Hepatic stellate cell (primary cell): ENCODE data around the gene PDLIM7.

Experiments used
- DNase-seq: peaks from one replicate; pipeline ENCODE4 v3.0.0; 2011; ENCODE audit warnings: low spot score

The PDLIM7 gene

GRCh38 chr5:177524941-177525655, 27.7 kb upstream of the PDLIM7 start:
- no peak for DNase-seq

GRCh38 chr5:177524539-177524900, 27.1 kb upstream of the PDLIM7 start:
- DNase-seq, result no peak

- no peak for DNase-seq
Observed at GRCh38 chr5:177523711-177524538, 26.5 kb upstream of the PDLIM7 start.

DNA sequence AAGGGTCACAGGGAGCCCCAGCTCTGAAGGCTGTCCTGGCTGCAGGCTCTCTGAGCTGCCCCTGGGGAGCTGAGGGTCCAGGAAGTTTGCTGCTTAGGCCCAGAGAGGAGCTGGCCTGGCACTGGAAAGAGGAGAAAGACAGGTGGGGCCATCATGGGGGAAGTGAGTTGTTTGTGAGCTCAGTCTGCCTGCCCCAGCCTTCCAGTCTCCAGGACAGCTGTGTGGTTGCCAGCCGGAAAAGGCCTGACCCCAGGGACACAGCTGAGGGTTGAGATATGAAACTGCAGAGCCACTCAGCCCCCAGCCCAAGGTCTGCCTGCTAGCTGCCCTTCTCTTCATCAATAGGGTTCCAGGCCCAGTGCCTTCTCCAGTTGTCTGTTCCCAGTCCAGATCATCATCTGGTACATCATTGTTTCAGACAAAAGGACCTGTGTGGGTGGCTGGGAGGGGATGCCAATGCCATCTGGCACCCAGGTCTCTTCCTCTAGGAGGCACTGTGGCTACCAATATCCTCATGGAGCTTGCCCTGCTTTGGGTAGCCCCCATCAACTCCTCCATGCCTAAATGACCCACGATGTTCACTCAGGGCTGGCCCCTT, 23.6 kb upstream of the PDLIM7 start:
- DNase-seq, result no peak

GRCh38 chr5:177520271-177520670, 22.9 kb upstream of the PDLIM7 start:
- no peak for DNase-seq

DNA sequence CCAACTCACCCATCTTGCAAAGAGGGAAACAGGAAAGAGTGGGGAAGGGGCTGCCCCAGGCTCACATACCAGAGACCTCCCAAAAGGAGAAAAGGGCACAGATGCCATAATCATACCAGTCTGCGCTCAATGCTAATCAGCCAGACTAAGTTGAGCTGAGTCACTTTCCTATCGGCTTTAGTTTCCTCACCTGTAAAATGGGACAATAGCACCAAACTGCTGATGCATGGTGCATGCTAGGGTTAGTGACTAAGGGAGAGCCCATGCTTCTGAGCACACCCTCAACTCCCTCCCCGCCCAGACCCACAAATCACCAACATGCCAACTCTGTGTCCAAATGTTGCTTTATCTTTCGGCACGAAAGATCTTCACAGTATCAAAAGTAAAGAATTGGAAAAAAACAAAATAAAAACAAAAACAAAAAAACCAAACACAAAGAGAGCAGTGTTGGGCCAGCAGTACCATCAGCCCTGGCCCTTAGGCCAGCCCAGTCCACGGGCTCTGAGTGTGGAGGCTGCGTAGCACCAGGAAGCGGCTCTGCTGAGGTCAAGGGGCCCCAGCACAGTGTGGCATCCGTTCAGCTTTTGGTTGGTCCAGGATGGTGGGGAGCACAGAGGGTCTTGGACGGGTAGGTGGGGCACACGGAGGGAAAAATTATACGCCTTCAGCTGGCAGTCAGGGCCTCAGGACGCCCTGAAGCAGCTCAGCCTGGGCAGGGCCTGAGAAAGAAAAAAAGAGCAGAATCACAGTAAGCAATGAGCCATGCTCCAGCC, 22.2 kb upstream of the PDLIM7 start:
- no peak for DNase-seq

DNA sequence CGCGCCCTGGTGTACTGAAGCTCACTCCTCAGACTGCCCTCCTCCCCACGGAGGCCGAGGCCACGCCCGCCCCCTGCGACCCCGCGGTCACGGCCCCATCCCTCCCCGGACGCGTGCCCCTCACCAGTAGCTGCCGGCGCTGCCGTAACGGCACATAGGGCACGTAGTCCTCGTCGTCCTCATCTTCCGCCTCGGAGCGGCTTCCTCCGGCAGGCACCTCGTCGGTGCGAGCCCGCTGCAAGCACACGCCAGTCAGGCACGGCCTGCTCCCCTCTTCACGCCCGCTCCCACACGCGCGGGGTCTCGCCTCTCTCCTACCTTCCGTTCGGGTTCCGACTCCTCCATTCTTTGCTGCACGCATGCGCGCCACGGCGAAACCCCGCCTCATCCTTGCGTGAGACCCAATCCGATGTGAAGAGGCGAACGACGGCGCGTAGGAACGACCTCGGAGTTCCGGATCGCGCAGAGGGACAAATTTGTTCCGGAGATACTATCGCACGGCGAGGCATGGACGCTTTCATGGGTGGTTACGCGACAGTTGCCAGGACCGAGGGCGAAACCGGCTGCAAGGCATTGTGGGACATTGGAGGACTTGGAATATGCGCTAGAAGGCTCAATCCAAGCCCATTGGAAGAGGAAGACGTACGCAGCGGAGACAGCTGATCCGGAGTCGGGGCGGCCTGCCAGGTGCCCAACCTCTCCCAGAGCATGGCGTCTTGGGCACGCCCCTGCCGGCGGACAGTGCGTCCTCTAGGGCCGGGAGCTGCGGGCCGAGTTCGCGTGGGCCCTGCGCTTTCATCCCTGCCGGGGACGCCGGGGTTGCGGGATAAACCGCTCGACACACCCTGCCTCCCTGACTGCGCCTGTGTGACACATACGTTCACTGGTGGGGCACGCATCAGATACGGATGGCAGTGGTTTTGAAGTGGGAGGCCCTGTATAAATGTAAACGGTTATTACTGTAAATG, 19.5 kb upstream of the PDLIM7 start, which contains the start of gene DDX41:
Gene DDX41, minus strand, starts transcription at position 361 of the 968 bp plus-strand sequence. Its CDS starts 16 bp downstream, at position 345.
- DNase-seq, result peak; percentile 99

DNA sequence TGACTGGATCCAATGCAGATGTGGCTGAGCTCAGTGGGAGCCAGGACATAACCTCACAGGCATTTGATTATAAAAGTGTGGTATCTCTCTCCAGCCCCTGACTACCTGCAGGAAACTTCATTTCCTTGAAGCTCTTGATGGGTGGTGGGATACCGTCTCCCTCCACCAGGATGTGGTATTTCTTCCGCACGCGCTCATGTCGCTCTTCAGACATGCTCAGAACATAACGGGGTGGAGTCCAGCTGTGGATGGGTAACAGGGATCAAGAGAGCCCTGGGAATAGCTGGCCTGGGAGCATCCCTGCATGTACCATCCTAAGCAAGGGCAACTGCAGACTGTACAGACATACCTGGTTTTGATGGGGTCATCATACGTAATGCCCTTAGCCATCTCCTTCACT, 18.2 kb upstream of the PDLIM7 start:
- no peak for DNase-seq

- no peak for DNase-seq
Observed at GRCh38 chr5:177514541-177514940, 17.1 kb upstream of the PDLIM7 start.

GRCh38 chr5:177513500-177513899, 16.1 kb upstream of the PDLIM7 start:
- no peak for DNase-seq

DNA sequence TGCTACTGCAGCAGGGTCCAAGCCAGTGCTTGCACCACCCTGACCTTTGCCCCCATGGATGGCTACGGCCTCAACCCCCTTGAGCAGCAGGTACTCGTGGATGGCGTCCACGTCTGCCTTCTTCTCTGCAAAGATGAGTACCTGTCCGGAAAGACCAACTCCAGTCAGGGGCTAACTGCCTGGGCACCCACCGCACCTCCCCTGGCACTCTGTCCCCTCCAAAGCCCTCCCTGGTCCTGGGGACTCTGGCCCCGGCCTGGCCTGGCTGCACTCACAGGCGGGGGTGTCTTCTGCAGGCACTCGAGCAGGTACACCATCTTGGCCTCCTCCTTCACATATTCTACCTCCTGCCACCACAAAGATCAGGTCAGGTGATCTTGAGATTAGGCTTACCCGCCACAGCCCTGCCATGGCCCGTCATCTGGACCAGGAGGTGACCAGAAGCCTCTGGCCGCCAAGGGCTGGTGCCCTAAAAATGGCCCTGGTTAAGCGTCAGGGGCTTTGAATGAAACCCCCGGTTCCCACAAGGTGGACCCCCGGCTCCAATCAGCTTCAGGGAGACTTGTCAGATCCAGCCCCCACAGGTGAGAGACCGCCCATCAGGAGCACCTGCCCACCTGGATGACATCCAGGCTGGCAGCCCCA, 15.5 kb upstream of the PDLIM7 start:
- no peak for DNase-seq

DNA sequence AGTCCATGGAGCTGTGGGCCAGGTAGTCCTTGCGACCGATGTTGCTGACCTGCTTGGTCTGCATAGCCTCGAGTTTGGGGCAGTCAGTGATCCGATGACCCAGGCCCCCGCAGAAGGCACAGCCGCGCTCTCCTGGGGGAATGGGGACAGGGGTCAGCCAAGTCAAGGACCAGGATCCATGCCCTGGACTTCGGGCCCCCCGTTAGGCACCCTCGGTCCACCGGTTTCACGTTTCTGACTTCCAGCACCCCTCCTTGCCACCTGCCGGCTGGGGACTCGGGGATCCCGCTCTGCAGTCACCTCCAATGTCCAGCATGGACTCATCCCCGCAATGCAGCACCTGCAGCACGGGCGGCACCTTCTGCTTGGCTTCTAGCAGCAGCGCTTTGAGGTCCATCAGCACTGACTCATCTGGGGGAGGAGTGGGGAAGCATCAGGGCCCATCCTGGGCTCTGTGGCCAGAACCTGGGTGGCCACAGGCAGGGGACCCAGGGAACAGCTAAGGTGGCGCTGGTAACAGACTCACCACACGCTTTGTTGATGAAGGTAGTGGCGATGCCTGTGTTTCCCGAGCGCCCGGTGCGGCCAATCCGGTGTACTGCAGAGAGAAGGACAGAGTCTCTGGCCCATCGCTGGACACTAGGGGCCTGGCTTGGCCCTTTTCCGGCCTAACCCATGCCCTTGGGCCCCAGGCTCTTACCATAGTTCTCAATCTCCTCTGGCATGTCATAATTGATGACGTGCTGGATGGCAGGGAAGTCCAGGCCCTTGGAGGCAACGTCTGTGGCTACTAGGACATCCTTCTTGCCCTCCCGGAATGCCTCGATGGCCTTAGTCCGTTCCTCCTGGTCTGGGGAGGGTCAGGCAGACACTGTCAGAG, 14.6 kb upstream of the PDLIM7 start:
- no peak for DNase-seq

- DNase-seq, result no peak
Observed at GRCh38 chr5:177511181-177511580, 13.8 kb upstream of the PDLIM7 start.

DNA sequence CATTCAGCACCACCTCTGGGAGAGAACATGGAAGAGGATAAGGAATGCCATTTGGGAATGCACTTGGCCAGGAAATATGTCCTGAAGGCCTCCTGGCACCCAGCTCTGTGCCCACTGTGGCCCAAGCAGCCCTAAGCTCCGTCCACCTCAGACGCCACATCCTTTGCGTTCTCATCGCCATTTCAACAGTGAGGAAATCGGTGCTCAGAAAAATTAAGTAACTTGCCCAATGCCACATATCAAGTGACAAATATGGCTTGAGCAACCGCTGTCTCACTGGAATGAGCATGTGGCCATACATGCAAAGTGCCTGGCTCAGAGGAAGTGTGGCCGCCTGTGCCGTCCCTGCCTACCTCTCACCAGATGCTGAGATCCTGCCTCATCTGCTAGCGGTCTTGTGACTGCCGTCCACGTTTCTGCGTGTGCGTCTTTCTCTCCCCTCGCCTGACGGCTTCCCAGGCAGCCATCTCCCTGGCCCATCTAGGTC, 13.2 kb upstream of the PDLIM7 start:
- DNase-seq, result no peak

DNA sequence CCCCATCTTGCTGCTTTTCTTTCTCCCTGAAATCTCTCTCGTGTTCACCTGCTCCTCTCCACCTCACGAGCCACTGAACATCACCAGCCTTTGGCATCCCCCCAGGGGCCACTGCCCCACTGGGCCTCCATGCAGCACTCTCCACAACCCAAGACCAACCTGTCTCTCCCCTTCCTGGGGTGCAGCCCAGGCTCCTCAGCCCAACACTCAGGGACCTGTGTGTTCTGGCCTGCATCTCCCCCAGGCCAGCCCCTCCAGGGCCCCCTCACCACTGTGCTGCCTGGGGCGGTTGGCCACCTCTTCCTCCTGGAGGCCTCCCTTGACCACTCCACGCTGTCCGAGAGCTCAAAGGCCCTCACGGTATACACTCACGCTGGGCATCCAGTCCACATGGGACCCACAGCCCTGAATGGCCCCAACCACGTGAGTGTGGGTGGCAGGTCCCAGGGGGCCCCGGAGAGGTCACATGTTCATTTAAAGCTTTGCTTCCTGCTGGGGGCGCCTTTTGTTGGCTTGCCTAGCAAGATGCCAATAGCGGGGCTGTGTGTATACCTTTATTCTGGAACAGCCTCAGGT, 12.7 kb upstream of the PDLIM7 start:
- no peak for DNase-seq

- no peak for DNase-seq
Observed at GRCh38 chr5:177509381-177509951, 12.1 kb upstream of the PDLIM7 start, which contains the start of gene DOK3. Gene DOK3 (minus strand): TSS chr5:177509826. CDS start chr5:177509540, 286 bp downstream.

DNA sequence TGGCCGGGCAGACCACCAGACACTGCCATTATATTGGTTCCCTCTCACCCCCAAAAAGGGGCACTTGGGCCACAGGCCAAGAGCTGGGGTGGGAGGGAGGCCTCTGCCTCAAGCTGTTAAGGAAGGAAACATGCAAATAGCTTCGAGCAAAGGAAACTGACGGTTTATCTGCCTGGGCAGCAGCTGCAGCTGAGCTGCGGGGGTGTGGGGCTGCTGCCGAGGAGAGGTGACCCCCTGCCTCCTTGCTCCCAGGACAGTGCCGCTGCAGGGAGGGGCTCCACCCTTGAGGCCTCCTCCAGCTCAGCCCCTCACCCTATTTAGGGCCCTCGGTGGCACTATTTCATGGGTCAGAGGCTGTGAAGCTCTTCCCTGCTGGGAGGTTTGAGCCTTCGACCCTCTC, 11.4 kb upstream of the PDLIM7 start:
- DNase-seq, result no peak

GRCh38 chr5:177508221-177508611, 10.8 kb upstream of the PDLIM7 start:
- no peak for DNase-seq
